ENCODE measurements around the gene VAMP2. TPM values are rescaled to one million over a fixed set of nuclear protein-coding genes. Genes with fewer than 3 reads are reported as not detected.

Gene VAMP2
- total and polyA plus RNA-seq, 2 of the 4 experiments (the other 2 are of a cell fraction), result 2.3 to 33.3 TPM

- TSS peak; percentile 91 for BruUV-seq (replicated peaks)
- intact Hi-C loops (cut with micrococcal nuclease), result loop anchor here (1.0 kb wide), 1 partner anchor 10 kb away; no protein-coding TSS in a partner anchor
- TF ChIP-seq FOS (IDR thresholded peaks at IDR 0.05; ENCODE audit: low read depth, low read length), result 0 out of 2 replicates have a peak, but pooled peaks have one; percentile 6
- TF ChIP-seq CEBPB (IDR thresholded peaks at IDR 0.05; ENCODE audit: low read depth, low read length), result peak; percentile 81
- TF ChIP-seq MAFK (IDR thresholded peaks at IDR 0.05; ENCODE audit: low read depth, low read length), result no peak
- TF ChIP-seq MAZ (IDR thresholded peaks at IDR 0.05; ENCODE audit: borderline replicate concordance, low read depth, low read length), result 0 out of 2 replicates have a peak, but pooled peaks have one; percentile 29
- TF ChIP-seq BHLHE40 (IDR thresholded peaks at IDR 0.05; ENCODE audit: low read depth, low read length), result peak; percentile 28; the same call in 1 of the 2 replicates
- peak; percentile 76; the same call in 1 of the 2 replicates for TF ChIP-seq CHD1 (IDR thresholded peaks at IDR 0.05; ENCODE audit: low read depth, low read length)
- no peak for TF ChIP-seq NFE2L2 (IDR thresholded peaks at IDR 0.05; ENCODE audit: low read depth, low read length)
- no peak for TF ChIP-seq RFX5 (IDR thresholded peaks at IDR 0.05; ENCODE audit: low read depth, low read length)
- TF ChIP-seq USF2 (IDR thresholded peaks at IDR 0.05; ENCODE audit: low read depth, low read length), result peak; percentile 73
- no peak for TF ChIP-seq SMC3 (IDR thresholded peaks at IDR 0.05; ENCODE audit: low read depth, low read length)
- TF ChIP-seq RCOR1 (IDR thresholded peaks at IDR 0.05; ENCODE audit: insufficient replicate concordance, low read length), result no peak
- TF ChIP-seq POLR2A (IDR thresholded peaks at IDR 0.05; ENCODE audit: low read depth, low read length), result peak; percentile 79
- TF ChIP-seq, protein P1, sequence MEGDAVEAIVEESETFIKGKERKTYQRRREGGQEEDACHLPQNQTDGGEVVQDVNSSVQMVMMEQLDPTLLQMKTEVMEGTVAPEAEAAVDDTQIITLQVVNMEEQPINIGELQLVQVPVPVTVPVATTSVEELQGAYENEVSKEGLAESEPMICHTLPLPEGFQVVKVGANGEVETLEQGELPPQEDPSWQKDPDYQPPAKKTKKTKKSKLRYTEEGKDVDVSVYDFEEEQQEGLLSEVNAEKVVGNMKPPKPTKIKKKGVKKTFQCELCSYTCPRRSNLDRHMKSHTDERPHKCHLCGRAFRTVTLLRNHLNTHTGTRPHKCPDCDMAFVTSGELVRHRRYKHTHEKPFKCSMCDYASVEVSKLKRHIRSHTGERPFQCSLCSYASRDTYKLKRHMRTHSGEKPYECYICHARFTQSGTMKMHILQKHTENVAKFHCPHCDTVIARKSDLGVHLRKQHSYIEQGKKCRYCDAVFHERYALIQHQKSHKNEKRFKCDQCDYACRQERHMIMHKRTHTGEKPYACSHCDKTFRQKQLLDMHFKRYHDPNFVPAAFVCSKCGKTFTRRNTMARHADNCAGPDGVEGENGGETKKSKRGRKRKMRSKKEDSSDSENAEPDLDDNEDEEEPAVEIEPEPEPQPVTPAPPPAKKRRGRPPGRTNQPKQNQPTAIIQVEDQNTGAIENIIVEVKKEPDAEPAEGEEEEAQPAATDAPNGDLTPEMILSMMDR (conservative IDR thresholded peaks at IDR 0.05; ENCODE audit: low read depth, low read length), result no peak
Measured at GRCh38 chr17:8209907-8210760, 47.4 kb upstream of the VAMP2 start, which contains the start of gene AURKB. Gene AURKB, minus strand, starts transcription at chr17:8210575. Its CDS starts 351 bp downstream, at chr17:8210224.

More at GRCh38 chr17:8209907-8210760, 47.4 kb upstream of the VAMP2 start, which contains the start of gene AURKB:
- peak within 1 kb of the TSS; percentile 50 for H2AK5ac ChIP-seq (ENCODE audit: low read depth, low read length)
- no peaks in the 10 kb centered on the region; the same call in 1 of the 2 replicates for H3K36me3 ChIP-seq (ENCODE audit: control insufficient read depth, insufficient read depth, low read length)
- in situ Hi-C loops (cut with MboI; ENCODE audit: low sequenced_read_pairs), result no loop called here
- no peaks in the 10 kb centered on the region; the same call in 1 of the 2 replicates for H4K20me1 ChIP-seq (ENCODE audit: insufficient read depth, low read length)
- peak within 1 kb of the TSS; percentile 87 for H3K4me2 ChIP-seq (ENCODE audit: low read depth, low read length)
- peak within 1 kb of the TSS; percentile 79 for H3K4ac ChIP-seq (ENCODE audit: low read depth, low read length)
- peak within 1 kb of the TSS; percentile 37 to 78 for H4K8ac ChIP-seq (ENCODE audit: low read depth in 2 of 2, low read length in 2 of 2)
- 0% methylated on average over 24 of the region's 46 CpGs; no CpG with 5 or more reads in 1 of the 2 experiments for WGBS, 2 experiments (ENCODE audit: extremely low coverage in 2 of 2, insufficient read length in 1 of 2)
- no peak within 1 kb of the TSS; the same call in 1 of the 2 replicates for H3K18ac ChIP-seq (ENCODE audit: low read depth, low read length)
- H2AK9ac ChIP-seq (replicated peaks; ENCODE audit: low read depth, low read length, poor library complexity), result peak within 1 kb of the TSS; percentile 97
- ChIA-PET POLR2A (ENCODE audit: unreplicated experiment) (interaction anchor here (0.5 to 0.6 kb wide), 3 partner anchors 12 to 238 kb away, joined by 3 to 4 read pairs (median 3); no protein-coding TSS in a partner anchor), CTCF (no interaction called here)
- H3K79me1 ChIP-seq (ENCODE audit: low read depth in 1 of 2, low read length in 2 of 2), result peaks cover 23 to 38% of the 10 kb centered on the region in 2 experiments
- H2AFZ ChIP-seq (replicated peaks; ENCODE audit: low read length, poor library complexity), result peak within 1 kb of the TSS; percentile 93
- peak within 1 kb of the TSS; percentile 83; the same call in 1 of the 2 replicates for H3K27ac ChIP-seq (ENCODE audit: insufficient read depth, low read length)
- peak within 1 kb of the TSS; percentile 91; the same call in 1 of the 2 replicates for H4K5ac ChIP-seq (ENCODE audit: low read depth, low read length)
- no peak within 1 kb of the TSS for H2BK15ac ChIP-seq (ENCODE audit: low read depth, low read length)
- H3K9ac ChIP-seq (ENCODE audit: low read depth, low read length), result peak within 1 kb of the TSS; percentile 61
- DNase-seq (peak; percentile 97), ATAC-seq (ENCODE audit: low read depth) (peak; percentile 97)
- 0 out of 2 replicates have a peak, but pooled peaks cover 7% of the 10 kb centered on the region for H3K4me1 ChIP-seq (ENCODE audit: control insufficient read depth, insufficient read depth, low read length)
- peak within 1 kb of the TSS; percentile 74 for H3K4me3 ChIP-seq (ENCODE audit: insufficient read depth, low read depth, low read length)
- no peaks in the 10 kb centered on the region for H3K27me3 ChIP-seq (ENCODE audit: control insufficient read depth, insufficient read depth, low read length)
- no peak within 1 kb of the TSS for H2BK20ac ChIP-seq (ENCODE audit: low read depth, low read length)
- H4K91ac ChIP-seq (ENCODE audit: insufficient read depth, low read depth, low read length), result peak within 1 kb of the TSS; percentile 79; the same call in 1 of the 2 replicates
- peak within 1 kb of the TSS; percentile 42 for H3K23ac ChIP-seq (ENCODE audit: low read depth, low read length)
- dilution Hi-C loops (cut with HindIII; ENCODE audit: low sequenced_read_pairs, unreplicated experiment), result no loop called here
- peaks cover 9% of the 10 kb centered on the region; the same call in 1 of the 2 replicates for H3K9me1 ChIP-seq (ENCODE audit: insufficient read depth, low read length)
- H3K56ac ChIP-seq (ENCODE audit: extremely low read depth, insufficient read depth, low read length), result peak within 1 kb of the TSS; percentile 90
- peak within 1 kb of the TSS; percentile 78 for H3K14ac ChIP-seq (replicated peaks; ENCODE audit: low read depth, low read length)
- peak within 1 kb of the TSS; percentile 86 for H2BK5ac ChIP-seq (ENCODE audit: low read depth, low read length, poor library complexity, severe bottlenecking)
- H2BK120ac ChIP-seq (ENCODE audit: low read depth, low read length), result peak within 1 kb of the TSS; percentile 24; the same call in 1 of the 2 replicates
- no peaks in the 10 kb centered on the region for H3K9me3 ChIP-seq (ENCODE audit: control insufficient read depth, insufficient read depth, low read length)
